Measurements from ENCODE around the gene PIK3R5.

DNA sequence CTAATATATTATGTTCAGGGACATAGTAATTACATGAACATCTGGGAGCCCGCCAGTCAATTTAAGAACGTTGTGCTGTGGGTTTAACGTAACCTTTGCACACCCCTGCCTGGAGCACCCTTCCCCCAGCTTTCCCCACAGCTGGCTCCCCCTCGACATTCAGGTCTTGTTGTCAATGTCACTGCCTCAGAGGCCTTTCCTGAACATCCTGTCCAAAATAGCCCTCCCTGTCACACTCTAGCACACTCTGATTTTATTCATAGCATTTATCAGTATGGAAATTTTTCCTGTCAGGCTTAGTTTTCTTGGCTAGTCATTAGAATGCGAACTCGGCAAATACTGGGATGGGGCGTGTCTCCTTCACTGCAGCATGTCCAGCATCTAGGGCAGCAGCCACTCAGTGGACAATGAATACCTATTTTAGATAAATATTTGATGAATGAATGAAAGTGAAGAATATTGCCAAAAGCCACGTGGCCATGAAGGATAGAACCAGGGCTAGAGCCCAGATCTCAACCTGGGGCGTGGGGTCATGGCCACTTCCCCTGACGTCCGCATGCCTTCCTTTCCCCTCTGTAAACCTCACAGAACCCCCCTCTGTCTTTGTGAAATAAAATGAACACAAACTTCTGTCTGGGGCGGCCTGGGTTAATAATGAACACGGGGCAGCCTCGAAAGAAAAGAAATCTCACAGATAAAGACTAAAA, 108.5 kb downstream of the PIK3R5 start:
- TF ChIP-seq POLR2A (IDR thresholded peaks at IDR 0.05), result no peak
- TF ChIP-seq, protein P1, sequence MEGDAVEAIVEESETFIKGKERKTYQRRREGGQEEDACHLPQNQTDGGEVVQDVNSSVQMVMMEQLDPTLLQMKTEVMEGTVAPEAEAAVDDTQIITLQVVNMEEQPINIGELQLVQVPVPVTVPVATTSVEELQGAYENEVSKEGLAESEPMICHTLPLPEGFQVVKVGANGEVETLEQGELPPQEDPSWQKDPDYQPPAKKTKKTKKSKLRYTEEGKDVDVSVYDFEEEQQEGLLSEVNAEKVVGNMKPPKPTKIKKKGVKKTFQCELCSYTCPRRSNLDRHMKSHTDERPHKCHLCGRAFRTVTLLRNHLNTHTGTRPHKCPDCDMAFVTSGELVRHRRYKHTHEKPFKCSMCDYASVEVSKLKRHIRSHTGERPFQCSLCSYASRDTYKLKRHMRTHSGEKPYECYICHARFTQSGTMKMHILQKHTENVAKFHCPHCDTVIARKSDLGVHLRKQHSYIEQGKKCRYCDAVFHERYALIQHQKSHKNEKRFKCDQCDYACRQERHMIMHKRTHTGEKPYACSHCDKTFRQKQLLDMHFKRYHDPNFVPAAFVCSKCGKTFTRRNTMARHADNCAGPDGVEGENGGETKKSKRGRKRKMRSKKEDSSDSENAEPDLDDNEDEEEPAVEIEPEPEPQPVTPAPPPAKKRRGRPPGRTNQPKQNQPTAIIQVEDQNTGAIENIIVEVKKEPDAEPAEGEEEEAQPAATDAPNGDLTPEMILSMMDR (IDR thresholded peaks at IDR 0.05), result no peak

Measured in stomach (tissue), 4 donors.